Nephron (organoid): ENCODE data around the gene ACTN3.

Experiments used
- H3K27ac Mint-ChIP-seq, 3 experiments: 2 replicates each; pipeline ENCODE4 v1.8.0; 2020; ENCODE audit warnings: mixed read lengths in 3 of 3, mild to moderate bottlenecking in 2 of 3, moderate library complexity in 1 of 3
- H3K27me3 Mint-ChIP-seq: 2 replicates; pipeline ENCODE4 v1.8.0; 2021; ENCODE audit warnings: low read depth, mild to moderate bottlenecking, moderate library complexity, mixed read lengths
- H3K36me3 Mint-ChIP-seq: 2 replicates; pipeline ENCODE4 v1.8.0; 2020; ENCODE audit warnings: low read depth, mixed read lengths
- H3K4me1 Mint-ChIP-seq: 2 replicates; pipeline ENCODE4 v1.8.0; 2020; ENCODE audit warnings: mixed read lengths
- H3K4me3 Mint-ChIP-seq, 3 experiments: 2 replicates each; pipeline ENCODE4 v1.8.0; 2020; ENCODE audit warnings: mild to moderate bottlenecking in 3 of 3, mixed read lengths in 3 of 3, moderate library complexity in 2 of 3
- H3K9me3 Mint-ChIP-seq: 2 replicates; pipeline ENCODE4 v1.8.0; 2020; ENCODE audit warnings: mixed read lengths
- TF ChIP-seq, protein P1 (sequence below), 3 experiments: fragments of 200-600 bp; sonication (generic); IDR thresholded peaks; one replicate each; pipeline ENCODE4 v1.5.0; 2021; ENCODE audit warnings: antibody characterized with exemption in 3 of 3; ENCODE audit not compliant: unreplicated experiment in 3 of 3

The ACTN3 gene

DNA sequence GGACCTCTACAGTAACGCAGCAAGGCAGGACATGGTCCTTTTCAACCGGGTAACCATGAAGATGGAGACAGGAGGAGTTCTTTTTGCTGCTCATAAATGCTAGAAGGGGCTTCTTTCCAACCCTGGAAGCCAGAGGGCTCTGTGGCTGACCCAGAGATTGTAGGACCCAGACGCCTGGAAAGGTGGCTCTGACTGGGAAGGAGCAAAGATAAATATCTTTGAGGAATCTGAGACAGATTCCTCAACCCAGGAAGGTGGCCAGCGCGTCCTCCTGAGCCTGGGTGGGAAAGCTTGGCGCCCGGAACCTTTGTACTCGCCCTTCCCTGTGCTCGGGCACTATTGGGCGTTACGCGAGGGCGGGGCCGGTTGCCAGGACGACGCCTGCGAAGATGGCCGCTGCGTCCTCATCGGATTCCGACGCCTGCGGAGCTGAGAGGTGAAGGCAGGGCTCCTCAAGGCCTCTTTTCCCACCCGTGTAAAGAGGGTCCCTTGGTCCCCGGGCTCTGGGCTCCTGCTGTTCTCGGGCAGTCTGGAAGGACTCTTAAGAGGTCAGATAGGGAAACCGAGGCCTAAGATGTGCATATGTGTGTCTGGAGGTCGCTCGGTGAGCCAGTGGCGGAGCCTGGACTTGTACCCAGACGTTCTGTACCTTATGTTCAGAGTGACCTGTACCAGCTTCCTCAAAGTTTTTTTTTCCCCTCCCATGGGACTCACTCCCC lies 36.3 kb upstream of the ACTN3 start, which contains the start of gene BBS1:
BBS1 (plus strand) TSS at position 365 of the 719 bp plus-strand sequence; CDS start at position 390, 25 bp downstream.
- TF ChIP-seq, protein P1, sequence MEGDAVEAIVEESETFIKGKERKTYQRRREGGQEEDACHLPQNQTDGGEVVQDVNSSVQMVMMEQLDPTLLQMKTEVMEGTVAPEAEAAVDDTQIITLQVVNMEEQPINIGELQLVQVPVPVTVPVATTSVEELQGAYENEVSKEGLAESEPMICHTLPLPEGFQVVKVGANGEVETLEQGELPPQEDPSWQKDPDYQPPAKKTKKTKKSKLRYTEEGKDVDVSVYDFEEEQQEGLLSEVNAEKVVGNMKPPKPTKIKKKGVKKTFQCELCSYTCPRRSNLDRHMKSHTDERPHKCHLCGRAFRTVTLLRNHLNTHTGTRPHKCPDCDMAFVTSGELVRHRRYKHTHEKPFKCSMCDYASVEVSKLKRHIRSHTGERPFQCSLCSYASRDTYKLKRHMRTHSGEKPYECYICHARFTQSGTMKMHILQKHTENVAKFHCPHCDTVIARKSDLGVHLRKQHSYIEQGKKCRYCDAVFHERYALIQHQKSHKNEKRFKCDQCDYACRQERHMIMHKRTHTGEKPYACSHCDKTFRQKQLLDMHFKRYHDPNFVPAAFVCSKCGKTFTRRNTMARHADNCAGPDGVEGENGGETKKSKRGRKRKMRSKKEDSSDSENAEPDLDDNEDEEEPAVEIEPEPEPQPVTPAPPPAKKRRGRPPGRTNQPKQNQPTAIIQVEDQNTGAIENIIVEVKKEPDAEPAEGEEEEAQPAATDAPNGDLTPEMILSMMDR (IDR thresholded peaks at IDR 0.05; ENCODE audit: unreplicated experiment in 3 of 3): no peak
- Mint-ChIP-seq H3K36me3 (peaks cover 20% of the 10 kb centered on the region), H3K4me1 (peaks cover 14% of the 10 kb centered on the region), H3K27me3 (no peaks in the 10 kb centered on the region), H3K4me3 (peak within 1 kb of the TSS; percentile 93 to 95 (median 93)), H3K9me3 (no peaks in the 10 kb centered on the region), H3K27ac (peak within 1 kb of the TSS; percentile 71 to 93 (median 77))

DNA sequence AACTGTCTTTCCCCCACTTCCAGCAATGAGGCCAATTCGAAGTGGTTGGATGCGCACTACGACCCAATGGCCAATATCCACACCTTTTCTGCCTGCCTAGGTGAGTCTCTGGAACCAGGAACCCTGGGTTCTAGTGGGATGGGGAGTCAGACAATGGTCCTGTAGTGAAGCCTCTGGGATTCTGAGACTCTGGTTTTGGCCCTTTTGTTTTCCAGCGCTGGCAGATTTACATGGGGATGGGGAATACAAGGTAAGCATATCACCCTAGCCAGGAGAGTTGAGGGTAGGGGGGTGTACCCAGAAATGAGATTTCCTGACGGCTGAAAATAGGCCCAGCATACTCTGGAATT lies 35.7 kb upstream of the ACTN3 start:
- peak overlapping the region; percentile 71 to 93 (median 77) for H3K27ac Mint-ChIP-seq
- H3K9me3 Mint-ChIP-seq: no peaks in the 10 kb centered on the region
- H3K27me3 Mint-ChIP-seq: no peaks in the 10 kb centered on the region
- H3K4me1 Mint-ChIP-seq: peaks cover 14% of the 10 kb centered on the region
- TF ChIP-seq, protein P1 (IDR thresholded peaks at IDR 0.05; ENCODE audit: unreplicated experiment in 3 of 3): no peak
- H3K36me3 Mint-ChIP-seq: peaks cover 20% of the 10 kb centered on the region
- peak overlapping the region; percentile 93 to 95 (median 93) for H3K4me3 Mint-ChIP-seq

DNA sequence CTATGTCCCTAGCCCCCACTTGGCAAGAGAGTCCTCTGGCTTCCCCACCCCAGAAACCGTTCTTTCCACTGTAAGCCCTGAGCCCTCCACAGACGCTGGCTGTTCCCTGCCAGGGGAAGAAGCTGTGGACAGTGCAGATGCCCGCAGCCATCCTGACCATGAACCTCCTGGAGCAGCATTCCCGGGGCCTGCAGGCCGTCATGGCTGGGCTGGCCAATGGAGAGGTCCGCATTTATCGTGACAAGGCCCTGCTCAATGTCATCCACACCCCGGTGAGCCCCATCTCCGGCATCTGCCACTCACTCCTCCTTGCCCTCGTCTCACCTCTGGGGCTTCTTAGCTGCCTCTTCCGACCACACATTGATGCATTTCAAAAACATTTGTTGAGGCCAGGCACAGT lies 23.1 kb upstream of the ACTN3 start:
- H3K4me3 Mint-ChIP-seq: no peak overlapping the region
- no peaks in the 10 kb centered on the region for H3K9me3 Mint-ChIP-seq
- H3K27me3 Mint-ChIP-seq: peaks cover 3% of the 10 kb centered on the region
- TF ChIP-seq, protein P1 (IDR thresholded peaks at IDR 0.05; ENCODE audit: unreplicated experiment in 3 of 3): no peak
- peaks cover 55% of the 10 kb centered on the region for H3K36me3 Mint-ChIP-seq
- H3K4me1 Mint-ChIP-seq: no peaks in the 10 kb centered on the region
- no peak overlapping the region for H3K27ac Mint-ChIP-seq

DNA sequence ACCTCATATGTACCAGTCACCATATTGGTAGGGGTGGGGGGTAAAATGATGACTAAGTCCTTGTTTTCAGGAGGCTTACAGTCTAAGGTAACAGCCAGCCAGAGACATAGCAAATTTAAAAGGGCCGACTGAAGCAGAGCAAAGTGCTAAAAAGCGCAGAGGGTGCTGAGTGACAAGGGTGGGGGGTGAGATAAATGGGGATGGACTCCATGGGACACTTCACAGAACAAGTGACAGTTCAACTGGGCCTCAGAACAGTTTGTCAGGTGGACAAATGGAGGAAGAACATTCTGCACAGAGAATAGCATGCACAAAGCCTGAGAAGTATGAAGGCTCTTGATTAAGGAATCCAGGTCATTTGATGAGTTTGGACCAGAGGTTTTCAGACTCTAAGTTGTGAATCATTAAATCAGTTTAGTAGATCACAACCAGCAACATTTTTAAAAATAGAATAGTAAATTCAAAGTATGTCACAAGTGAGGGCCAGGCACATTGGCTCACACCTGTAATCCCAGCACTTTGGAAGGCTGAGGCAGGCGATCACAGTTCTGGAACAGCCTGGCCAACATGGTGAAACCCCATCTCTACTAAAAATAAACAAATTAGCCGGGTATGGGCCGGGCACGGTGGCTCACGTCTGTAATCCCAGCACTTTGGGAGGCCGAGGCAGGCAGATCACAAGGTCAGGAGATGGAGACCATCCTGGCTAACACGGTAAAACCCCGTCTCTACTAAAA lies 22.2 kb upstream of the ACTN3 start:
- TF ChIP-seq, protein P1 (IDR thresholded peaks at IDR 0.05; ENCODE audit: unreplicated experiment in 3 of 3): no peak
- no peaks in the 10 kb centered on the region for H3K4me1 Mint-ChIP-seq
- peaks cover 51% of the 10 kb centered on the region for H3K36me3 Mint-ChIP-seq
- H3K9me3 Mint-ChIP-seq: no peaks in the 10 kb centered on the region
- no peak overlapping the region for H3K4me3 Mint-ChIP-seq
- H3K27ac Mint-ChIP-seq: no peak overlapping the region
- peaks cover 3% of the 10 kb centered on the region for H3K27me3 Mint-ChIP-seq

DNA sequence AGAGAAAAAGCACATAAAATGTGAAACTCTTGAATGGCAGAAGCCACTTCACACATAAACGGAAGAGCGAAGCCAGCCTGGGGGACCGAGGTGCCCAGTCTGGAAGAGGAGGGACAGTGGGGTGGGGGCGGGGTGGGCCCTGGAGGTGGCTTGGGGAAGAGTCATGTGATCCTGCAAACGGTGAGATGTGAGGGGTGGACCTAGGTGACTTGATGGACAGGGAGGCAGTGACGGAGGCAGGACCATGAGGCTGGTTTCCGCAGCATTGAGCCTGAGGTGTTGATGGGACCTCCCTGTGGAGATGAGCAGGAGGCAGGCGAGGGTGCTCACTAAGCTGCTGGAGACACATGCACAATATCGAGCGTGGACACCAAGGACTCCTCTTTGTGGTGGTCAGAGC lies 17.6 kb upstream of the ACTN3 start:
- H3K27ac Mint-ChIP-seq: no peak overlapping the region
- no peaks in the 10 kb centered on the region for H3K27me3 Mint-ChIP-seq
- H3K9me3 Mint-ChIP-seq: no peaks in the 10 kb centered on the region
- TF ChIP-seq, protein P1 (IDR thresholded peaks at IDR 0.05; ENCODE audit: unreplicated experiment in 3 of 3): no peak
- H3K4me3 Mint-ChIP-seq: no peak overlapping the region
- no peaks in the 10 kb centered on the region for H3K4me1 Mint-ChIP-seq
- H3K36me3 Mint-ChIP-seq: peaks cover 34% of the 10 kb centered on the region
